OCI-LY3 (cell line): ENCODE measurements around the gene IP6K2.

ENCODE experiments used
- EZH2phosphoT487 ChIP-seq: fragments of 200-600 bp; shearing (Covaris generic); IDR thresholded peaks from 2 replicates; pipeline ENCODE4 v1.6.1; 2018; ENCODE audit warnings: antibody characterized with exemption, mixed run types, low read depth
- TF ChIP-seq, protein P1 (sequence below): fragments of 200-600, 300-600 bp; sonication (generic); IDR thresholded peaks from 2 replicates; pipeline ENCODE4 v1.5.1; 2014; ENCODE audit warnings: antibody characterized with exemption, low read length, low read depth

DNA sequence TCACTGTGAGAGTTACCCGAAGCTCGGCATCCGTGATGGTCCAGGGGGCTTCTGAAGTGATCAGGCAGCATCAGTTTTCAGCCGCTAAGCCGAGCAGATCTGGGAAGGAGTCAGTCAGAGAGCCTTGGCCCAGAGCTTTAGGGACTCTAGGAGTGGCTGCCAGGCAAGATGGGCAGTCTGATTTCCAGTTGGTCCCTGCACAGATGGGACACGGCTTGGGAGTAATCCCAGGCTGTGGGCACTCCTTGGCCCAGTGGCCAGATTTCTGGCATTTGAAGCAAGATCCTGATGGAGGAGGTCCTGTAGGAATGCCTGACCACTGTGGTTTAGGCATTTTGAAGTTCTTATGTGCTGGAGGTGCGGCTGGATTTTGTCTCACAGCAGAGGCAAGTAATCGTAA, 10.5 kb upstream of the IP6K2 start:
- TF ChIP-seq EZH2phosphoT487 = no peak
- TF ChIP-seq, protein P1, sequence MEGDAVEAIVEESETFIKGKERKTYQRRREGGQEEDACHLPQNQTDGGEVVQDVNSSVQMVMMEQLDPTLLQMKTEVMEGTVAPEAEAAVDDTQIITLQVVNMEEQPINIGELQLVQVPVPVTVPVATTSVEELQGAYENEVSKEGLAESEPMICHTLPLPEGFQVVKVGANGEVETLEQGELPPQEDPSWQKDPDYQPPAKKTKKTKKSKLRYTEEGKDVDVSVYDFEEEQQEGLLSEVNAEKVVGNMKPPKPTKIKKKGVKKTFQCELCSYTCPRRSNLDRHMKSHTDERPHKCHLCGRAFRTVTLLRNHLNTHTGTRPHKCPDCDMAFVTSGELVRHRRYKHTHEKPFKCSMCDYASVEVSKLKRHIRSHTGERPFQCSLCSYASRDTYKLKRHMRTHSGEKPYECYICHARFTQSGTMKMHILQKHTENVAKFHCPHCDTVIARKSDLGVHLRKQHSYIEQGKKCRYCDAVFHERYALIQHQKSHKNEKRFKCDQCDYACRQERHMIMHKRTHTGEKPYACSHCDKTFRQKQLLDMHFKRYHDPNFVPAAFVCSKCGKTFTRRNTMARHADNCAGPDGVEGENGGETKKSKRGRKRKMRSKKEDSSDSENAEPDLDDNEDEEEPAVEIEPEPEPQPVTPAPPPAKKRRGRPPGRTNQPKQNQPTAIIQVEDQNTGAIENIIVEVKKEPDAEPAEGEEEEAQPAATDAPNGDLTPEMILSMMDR = no peak
